Activated naive CD8-positive, alpha-beta T cell treated with anti-CD3 and anti-CD28 coated beads, Interleukin-2, amount 50 U/mL, for 16 hours (primary cell): Measurements from ENCODE around the gene NTMT1.

Experiments
- DNase-seq: peaks from one replicate; pipeline ENCODE4 v3.0.0-alpha.2; 2020; ENCODE audit warnings: low read depth, low spot score

Gene NTMT1

DNA sequence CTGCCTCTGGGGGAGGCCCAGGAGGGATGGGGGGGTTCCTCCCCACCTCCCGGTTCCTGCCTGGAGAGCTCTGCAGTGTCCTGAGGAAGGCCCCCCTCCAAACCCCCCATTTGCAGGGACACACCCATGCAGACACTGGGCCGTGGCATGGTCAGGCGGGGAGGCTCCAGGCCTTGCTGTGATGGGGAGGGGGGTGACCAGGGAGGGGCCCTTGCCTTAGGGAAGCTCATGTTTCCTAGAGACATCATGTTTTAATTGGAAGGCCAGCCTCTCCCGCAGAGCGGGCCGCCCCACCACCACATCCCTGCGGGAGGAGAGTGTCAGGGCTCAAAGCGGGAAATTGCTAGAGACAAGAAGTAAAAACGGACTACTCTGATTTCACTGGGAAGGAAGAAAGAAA lies 51.5 kb downstream of the NTMT1 start:
- DNase-seq = no peak

DNA sequence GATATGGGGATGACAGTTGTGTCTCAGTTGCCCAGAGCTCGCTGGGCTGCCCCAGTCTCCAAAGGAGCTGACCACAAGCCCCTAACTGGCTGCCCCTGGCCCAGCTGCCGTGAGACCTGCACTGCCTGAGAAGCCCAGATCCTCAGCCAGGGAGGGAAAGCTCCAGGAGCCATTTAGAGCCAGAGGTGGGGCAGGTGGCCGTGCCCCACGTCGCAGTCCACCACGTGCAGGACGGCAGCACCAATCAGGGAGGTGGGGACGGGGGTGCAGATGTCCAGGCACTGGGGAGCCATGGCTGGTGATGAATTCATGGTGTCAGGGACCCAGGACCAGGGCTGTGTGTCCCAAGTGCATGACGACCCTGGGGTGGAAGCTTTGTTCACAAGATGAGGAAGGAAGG lies 52.9 kb downstream of the NTMT1 start:
- no peak for DNase-seq

DNA sequence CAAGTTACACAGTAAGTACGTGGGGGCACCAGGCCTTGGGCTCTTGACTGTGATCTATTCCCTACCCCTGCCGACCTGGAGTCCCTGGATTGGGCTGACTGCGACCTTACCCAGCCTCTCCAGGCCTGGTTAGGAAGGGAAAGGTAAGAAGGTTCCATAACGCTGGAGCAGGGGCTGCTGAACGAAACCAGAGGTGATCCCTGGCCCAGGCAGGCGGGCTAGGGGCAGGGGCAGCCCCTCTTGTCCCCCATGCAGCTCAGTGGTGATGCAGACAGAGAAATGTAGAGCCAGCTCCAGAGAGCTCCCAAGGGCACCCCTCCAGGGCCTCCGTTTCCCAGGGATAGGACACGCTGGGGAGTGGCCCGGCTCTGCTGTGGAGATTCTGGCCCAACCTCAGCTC lies 53.6 kb downstream of the NTMT1 start:
- no peak for DNase-seq

DNA sequence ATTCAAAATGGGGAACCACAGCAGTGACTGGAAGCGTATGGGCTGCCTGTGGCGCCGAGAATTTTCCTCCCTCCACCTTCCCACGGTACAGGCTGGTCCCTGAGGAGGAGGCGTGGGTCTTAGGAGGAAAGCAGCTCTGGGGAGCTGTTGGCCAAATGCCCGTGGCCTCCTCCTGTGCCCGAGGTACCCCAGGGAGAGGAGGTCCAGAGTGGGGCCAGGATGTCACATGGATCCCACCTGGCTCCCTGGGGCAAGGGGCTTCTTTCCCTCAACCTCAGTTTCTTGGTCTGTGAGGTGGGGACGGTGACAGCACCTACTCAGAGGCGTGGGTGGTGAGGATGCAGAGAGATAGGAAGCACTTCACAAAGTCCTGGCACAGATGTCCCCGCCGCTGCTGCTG lies 56.0 kb downstream of the NTMT1 start:
- DNase-seq = no peak

DNA sequence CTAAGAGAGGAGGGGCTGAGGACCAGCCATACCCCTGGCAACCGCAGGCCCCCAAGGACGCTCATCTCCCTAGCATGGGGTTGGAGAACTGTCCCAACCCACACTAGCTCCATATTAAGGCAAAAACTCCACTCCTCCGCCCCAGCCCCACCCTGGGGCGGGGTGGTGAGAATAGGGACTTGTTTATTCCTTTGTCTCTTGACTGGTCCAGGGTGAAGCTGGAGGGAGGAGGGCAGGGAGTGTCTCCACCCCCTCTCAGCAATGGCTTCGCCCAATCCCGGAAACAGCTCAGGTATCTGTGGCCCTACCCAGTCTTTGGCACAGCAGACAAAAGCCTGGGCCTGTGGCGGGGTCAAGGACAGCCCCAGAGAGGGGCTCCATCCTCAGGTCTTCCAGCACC lies 56.4 kb downstream of the NTMT1 start:
- no peak for DNase-seq

DNA sequence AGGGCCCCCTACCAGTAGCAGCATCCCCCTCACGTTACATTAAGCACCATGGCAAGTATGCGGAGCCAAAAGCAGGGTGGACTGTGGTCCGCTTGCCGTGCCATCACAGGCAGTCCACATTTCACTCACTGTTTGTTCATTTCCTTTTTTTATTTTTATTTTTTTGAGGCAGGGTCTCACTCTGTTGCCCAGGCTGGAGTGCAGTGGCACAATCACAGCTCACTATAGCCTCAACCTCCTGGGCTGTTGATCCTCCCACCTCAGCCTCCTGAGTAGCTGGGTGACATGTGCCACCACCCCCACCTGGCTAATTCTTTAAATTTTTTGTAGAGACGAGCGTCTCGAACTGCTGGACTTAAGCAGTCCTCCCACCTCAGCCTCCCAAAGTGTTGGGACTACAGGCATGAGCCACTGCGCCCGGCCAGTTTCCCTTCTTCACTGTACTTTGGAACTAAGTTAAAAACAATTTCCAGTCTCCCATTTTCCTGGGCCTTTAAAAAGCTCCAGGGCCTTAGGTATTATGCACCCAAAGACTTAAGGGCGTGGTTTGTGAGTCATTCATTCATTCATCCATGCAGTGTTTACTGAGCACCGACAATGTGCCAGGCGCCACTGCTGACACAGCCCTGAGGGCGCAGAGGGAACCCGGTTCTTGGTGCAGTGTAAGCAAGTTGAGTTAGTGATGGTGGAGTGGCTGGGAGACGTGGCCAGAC lies 59.4 kb downstream of the NTMT1 start:
- no peak for DNase-seq
